GM19240 (cell line): ENCODE measurements around the gene CC2D1A.

ENCODE experiments used
- DNase-seq: peaks from one replicate; pipeline ENCODE4 v3.0.0; 2011; ENCODE audit warnings: low spot score; ENCODE audit not compliant: insufficient read length

CC2D1A gene

GRCh38 chr19:13978351-13979243, 72.6 kb downstream of the CC2D1A start:
- no peak for DNase-seq

- DNase-seq: no peak
These were observed 73.2 kb downstream of the CC2D1A start for GRCh38 chr19:13979244-13979615.

DNA sequence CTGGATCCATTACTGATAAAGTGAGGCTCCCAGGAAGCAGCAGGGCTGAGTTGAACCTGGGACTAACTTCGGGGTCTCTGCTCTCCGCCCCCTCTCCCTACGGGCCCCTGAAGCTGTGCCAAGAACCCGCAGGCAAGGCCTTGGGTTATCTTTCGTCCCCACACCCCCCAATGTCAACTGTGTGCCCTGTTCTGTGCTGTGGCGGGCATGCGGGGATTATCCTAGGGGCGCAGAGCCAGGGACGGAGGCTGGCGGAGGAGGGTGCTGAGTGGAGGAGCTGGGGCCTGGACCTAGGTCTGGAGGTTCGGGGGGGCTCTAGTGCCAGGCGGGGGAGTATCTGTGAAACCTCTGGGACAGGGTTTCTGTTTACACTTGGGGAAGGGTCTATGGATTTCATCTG, 73.7 kb downstream of the CC2D1A start:
- no peak for DNase-seq

GRCh38 chr19:13980340-13980739, 74.3 kb downstream of the CC2D1A start:
- no peak for DNase-seq
